ENCODE data around the gene CLEC4C. TPM values are rescaled to one million over a fixed set of nuclear protein-coding genes. Genes with fewer than 3 reads are reported as not detected.

The CLEC4C gene
- total RNA-seq, 3 donors from 2014 or later (not counting 1 experiment from before 2014, with no cell fraction given) = 0.54 TPM; not detected in 2

GRCh38 chr12:7716381-7716780 is 30.8 kb downstream of the CLEC4C start:
- no peak overlapping the region for H3K4me3 ChIP-seq (ENCODE audit: low read length)
- Mint-ChIP-seq H3K9me3 (no peaks in the 10 kb centered on the region), H3K27me3 (ENCODE audit: low read depth in 2 of 2) (peaks cover 0 to 25% of the 10 kb centered on the region in 2 donors), H3K4me1 (no peaks in the 10 kb centered on the region), H3K27ac (no peak overlapping the region), H3K36me3 (no peaks in the 10 kb centered on the region), H3K4me3 (no peak overlapping the region)
- H3K9me3 ChIP-seq (ENCODE audit: control insufficient read depth, insufficient read depth, low read length) = no peaks in the 10 kb centered on the region
- TF ChIP-seq, protein P1, sequence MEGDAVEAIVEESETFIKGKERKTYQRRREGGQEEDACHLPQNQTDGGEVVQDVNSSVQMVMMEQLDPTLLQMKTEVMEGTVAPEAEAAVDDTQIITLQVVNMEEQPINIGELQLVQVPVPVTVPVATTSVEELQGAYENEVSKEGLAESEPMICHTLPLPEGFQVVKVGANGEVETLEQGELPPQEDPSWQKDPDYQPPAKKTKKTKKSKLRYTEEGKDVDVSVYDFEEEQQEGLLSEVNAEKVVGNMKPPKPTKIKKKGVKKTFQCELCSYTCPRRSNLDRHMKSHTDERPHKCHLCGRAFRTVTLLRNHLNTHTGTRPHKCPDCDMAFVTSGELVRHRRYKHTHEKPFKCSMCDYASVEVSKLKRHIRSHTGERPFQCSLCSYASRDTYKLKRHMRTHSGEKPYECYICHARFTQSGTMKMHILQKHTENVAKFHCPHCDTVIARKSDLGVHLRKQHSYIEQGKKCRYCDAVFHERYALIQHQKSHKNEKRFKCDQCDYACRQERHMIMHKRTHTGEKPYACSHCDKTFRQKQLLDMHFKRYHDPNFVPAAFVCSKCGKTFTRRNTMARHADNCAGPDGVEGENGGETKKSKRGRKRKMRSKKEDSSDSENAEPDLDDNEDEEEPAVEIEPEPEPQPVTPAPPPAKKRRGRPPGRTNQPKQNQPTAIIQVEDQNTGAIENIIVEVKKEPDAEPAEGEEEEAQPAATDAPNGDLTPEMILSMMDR (IDR thresholded peaks at IDR 0.05) = peak; percentile 20
- H3K4me1 ChIP-seq (ENCODE audit: control insufficient read depth, insufficient read depth, low read length) = no peaks in the 10 kb centered on the region
- DNase-seq (peak in 1 of 2 donors; percentile 17), ATAC-seq (peak in 2 of 3 donors; percentile 34 to 59)
- 34% methylated on average over 5 of the region's 5 CpGs for WGBS (ENCODE audit: insufficient coverage)
- intact Hi-C loops (cut with micrococcal nuclease) = loop anchor here (1.0 kb wide), 1 partner anchor 91 kb away; no protein-coding TSS in a partner anchor
- no peaks in the 10 kb centered on the region for H3K27me3 ChIP-seq (ENCODE audit: control insufficient read depth, insufficient read depth, low read length)
- H3K36me3 ChIP-seq (ENCODE audit: control insufficient read depth, insufficient read depth, low read length) = no peaks in the 10 kb centered on the region
- H3K27ac ChIP-seq (ENCODE audit: low read length) = no peak overlapping the region

DNA sequence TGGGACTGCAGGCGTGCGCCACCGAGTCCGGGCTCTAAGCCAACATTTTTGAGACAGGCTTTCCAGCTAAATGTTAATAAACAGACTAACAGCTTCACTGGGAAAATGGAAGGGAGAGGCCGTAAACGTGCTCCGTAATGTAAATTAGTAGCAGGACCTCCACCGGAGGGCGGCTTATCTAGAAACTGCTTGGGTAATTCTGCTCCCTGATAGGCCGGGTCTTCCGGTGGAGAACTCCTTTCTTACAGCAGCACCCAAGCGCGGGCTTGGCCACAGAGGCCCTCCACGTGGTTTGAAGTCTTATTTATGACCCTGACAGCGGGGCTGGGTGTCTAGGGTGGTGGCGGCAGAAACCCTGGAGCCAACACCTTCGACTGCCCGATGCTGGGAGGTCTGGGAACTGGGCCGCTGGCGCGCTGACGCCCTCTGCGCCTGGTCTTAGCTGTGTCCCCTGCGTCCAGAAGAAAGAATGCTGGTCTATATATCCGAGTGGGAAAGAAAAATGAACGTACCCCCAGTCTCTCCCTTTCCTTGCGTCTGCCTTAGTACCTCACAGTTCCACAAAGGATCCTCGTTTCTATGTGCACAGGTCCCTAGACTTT is 34.2 kb downstream of the CLEC4C start:
- WGBS (ENCODE audit: insufficient coverage) = 90% methylated on average over 28 of the region's 28 CpGs
- no peaks in the 10 kb centered on the region for H3K36me3 Mint-ChIP-seq

GRCh38 chr12:7711133-7711532 is 36.0 kb downstream of the CLEC4C start, which contains the start of gene DPPA3:
DPPA3 (plus strand) TSS chr12:7711433; CDS start chr12:7711571, 138 bp downstream.
- H3K9me3 ChIP-seq (ENCODE audit: control insufficient read depth, insufficient read depth, low read length) = no peaks in the 10 kb centered on the region
- no peak within 1 kb of the TSS for H3K27ac ChIP-seq (ENCODE audit: low read length)
- no peaks in the 10 kb centered on the region for H3K27me3 ChIP-seq (ENCODE audit: control insufficient read depth, insufficient read depth, low read length)
- TF ChIP-seq, protein P1 (IDR thresholded peaks at IDR 0.05) = no peak
- DNase-seq (no peak), ATAC-seq (no peak)
- Mint-ChIP-seq H3K27ac (no peak within 1 kb of the TSS), H3K36me3 (no peaks in the 10 kb centered on the region), H3K9me3 (no peaks in the 10 kb centered on the region), H3K4me1 (no peaks in the 10 kb centered on the region), H3K27me3 (ENCODE audit: low read depth in 2 of 2) (no peaks in the 10 kb centered on the region), H3K4me3 (no peak within 1 kb of the TSS)
- intact Hi-C loops (cut with micrococcal nuclease) = no loop called here
- H3K4me1 ChIP-seq (ENCODE audit: control insufficient read depth, insufficient read depth, low read length) = no peaks in the 10 kb centered on the region
- no peak within 1 kb of the TSS for H3K4me3 ChIP-seq (ENCODE audit: low read length)
- 89% methylated on average over 7 of the region's 7 CpGs for WGBS (ENCODE audit: insufficient coverage)
- H3K36me3 ChIP-seq (ENCODE audit: control insufficient read depth, insufficient read depth, low read length) = no peaks in the 10 kb centered on the region

More for the DNA sequence above, 34.2 kb downstream of the CLEC4C start:
- no peaks in the 10 kb centered on the region for H3K9me3 Mint-ChIP-seq
- TF ChIP-seq, protein P1 (IDR thresholded peaks at IDR 0.05) = no peak
- no peak overlapping the region for H3K4me3 Mint-ChIP-seq
- intact Hi-C loops (cut with micrococcal nuclease) = no loop called here
- ATAC-seq (no peak), DNase-seq (no peak)
- peaks cover 0 to 15% of the 10 kb centered on the region in 2 donors for H3K27me3 Mint-ChIP-seq (ENCODE audit: low read depth in 2 of 2)
- H3K27ac Mint-ChIP-seq = no peak overlapping the region
- Histone ChIP-seq H3K9me3 (ENCODE audit: control insufficient read depth, insufficient read depth, low read length) (no peaks in the 10 kb centered on the region), H3K36me3 (ENCODE audit: control insufficient read depth, insufficient read depth, low read length) (no peaks in the 10 kb centered on the region), H3K4me1 (ENCODE audit: control insufficient read depth, insufficient read depth, low read length) (no peaks in the 10 kb centered on the region), H3K27me3 (ENCODE audit: control insufficient read depth, insufficient read depth, low read length) (no peaks in the 10 kb centered on the region), H3K4me3 (ENCODE audit: low read length) (no peak overlapping the region), H3K27ac (ENCODE audit: low read length) (no peak overlapping the region)
- H3K4me1 Mint-ChIP-seq = no peaks in the 10 kb centered on the region

All from natural killer cell (primary cell).